ENCODE measurements around the gene OTX1.

DNA sequence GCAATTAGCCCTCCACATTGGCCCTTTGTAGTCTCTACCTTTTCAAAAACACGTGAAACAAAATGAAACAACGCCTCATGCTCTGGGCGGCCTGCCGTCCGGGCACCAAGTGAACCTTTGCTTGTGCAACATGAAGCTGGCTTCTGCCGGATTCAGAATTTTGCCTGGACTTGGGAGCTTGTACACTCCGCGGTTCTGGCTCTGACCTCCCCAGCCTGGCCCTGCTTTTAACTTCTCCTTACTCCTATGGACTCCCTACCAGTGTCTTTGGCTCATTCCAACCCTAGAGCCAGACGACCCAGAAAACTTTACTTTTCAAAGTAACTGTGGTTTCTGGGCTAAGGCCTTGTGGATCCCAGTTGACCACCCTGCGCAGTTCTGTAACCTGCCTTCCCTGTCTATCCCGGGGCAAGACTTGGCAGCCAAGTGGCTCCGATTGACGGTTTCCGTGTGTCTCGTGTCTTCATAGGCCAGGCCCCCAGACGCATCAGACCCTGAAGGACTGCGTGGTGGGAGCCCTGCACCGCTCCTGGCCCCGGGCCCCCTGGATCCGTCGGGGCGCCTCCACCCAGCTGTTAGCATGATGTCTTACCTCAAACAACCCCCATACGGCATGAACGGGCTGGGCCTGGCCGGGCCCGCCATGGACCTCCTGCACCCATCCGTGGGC lies 1.9 kb downstream of the OTX1 start:
- TF ChIP-seq, protein P1, sequence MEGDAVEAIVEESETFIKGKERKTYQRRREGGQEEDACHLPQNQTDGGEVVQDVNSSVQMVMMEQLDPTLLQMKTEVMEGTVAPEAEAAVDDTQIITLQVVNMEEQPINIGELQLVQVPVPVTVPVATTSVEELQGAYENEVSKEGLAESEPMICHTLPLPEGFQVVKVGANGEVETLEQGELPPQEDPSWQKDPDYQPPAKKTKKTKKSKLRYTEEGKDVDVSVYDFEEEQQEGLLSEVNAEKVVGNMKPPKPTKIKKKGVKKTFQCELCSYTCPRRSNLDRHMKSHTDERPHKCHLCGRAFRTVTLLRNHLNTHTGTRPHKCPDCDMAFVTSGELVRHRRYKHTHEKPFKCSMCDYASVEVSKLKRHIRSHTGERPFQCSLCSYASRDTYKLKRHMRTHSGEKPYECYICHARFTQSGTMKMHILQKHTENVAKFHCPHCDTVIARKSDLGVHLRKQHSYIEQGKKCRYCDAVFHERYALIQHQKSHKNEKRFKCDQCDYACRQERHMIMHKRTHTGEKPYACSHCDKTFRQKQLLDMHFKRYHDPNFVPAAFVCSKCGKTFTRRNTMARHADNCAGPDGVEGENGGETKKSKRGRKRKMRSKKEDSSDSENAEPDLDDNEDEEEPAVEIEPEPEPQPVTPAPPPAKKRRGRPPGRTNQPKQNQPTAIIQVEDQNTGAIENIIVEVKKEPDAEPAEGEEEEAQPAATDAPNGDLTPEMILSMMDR (IDR thresholded peaks at IDR 0.05): no peak
- no peak for TF ChIP-seq EZH2 (IDR thresholded peaks at IDR 0.05; ENCODE audit: borderline replicate concordance, insufficient read depth, low read depth, low read length, poor library complexity, severe bottlenecking)

All from B cell (primary cell).